Ishikawa (cell line): ENCODE data around the gene SBF1.

ENCODE experiments used
- CEBPB ChIP-seq: IDR thresholded peaks from 2 replicates; pipeline ENCODE4 v1.6.1; 2012
- CREB1 ChIP-seq: IDR thresholded peaks from 2 replicates; pipeline ENCODE4 v1.6.1; 2012; ENCODE audit warnings: low read depth
- EGR1 ChIP-seq: IDR thresholded peaks from 2 replicates; pipeline ENCODE4 v1.6.1; 2012
- EP300 ChIP-seq: IDR thresholded peaks from 2 replicates; pipeline ENCODE4 v1.6.1; 2012; ENCODE audit warnings: borderline replicate concordance
- FOXM1 ChIP-seq: IDR thresholded peaks from 2 replicates; pipeline ENCODE4 v1.6.1; 2012; ENCODE audit warnings: low read depth, borderline replicate concordance
- NFIC ChIP-seq: IDR thresholded peaks from 2 replicates; pipeline ENCODE4 v1.6.1; 2012
- RAD21 ChIP-seq: IDR thresholded peaks from 2 replicates; pipeline ENCODE4 v1.6.1; 2012; ENCODE audit warnings: low read depth
- TAF1 ChIP-seq: IDR thresholded peaks from 2 replicates; pipeline ENCODE4 v1.6.1; 2012; ENCODE audit warnings: low read depth, mild to moderate bottlenecking
- TCF12 ChIP-seq: IDR thresholded peaks from 2 replicates; pipeline ENCODE4 v1.6.1; 2012; ENCODE audit warnings: low read depth
- TEAD4 ChIP-seq: IDR thresholded peaks from 2 replicates; pipeline ENCODE4 v1.6.1; 2012
- YY1 ChIP-seq: IDR thresholded peaks from 2 replicates; pipeline ENCODE4 v1.6.1; 2012; ENCODE audit warnings: low read depth
- ZBTB7A ChIP-seq: IDR thresholded peaks from 2 replicates; pipeline ENCODE4 v1.6.1; 2012; ENCODE audit warnings: low read depth
- TF ChIP-seq, protein P1 (sequence below): IDR thresholded peaks from 2 replicates; pipeline ENCODE4 v1.6.1; 2012
- TF ChIP-seq, protein P2 (sequence below): IDR thresholded peaks from 2 replicates; pipeline ENCODE4 v1.6.1; 2012; ENCODE audit warnings: low read depth, mild to moderate bottlenecking
- TF ChIP-seq, protein P3 (sequence below): IDR thresholded peaks from 2 replicates; pipeline ENCODE4 v1.6.1; 2012

The SBF1 gene

DNA sequence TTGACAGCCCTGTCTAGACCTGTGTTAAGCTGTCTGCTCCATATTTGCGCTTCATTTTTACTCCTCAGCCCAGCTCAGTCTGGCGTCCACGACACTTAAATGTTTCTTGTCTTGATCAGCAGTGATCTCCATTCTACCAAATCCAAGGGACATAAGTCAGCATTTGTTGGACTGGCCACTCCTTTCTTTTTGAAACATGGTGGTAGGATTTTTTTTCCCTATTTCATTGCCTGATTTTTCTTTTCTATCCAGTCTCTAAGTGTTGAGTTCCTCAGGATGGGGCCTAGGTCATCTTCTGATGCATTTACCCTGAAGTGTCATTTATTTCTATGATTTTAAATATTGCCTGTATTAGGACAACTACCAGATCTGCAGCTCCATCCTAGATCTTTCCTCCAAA is 34.1 kb upstream of the SBF1 start:
- TF ChIP-seq EP300 (no peak), RAD21 (no peak), FOXM1 (no peak), CEBPB (no peak), TCF12 (no peak), YY1 (no peak), NFIC (no peak), CREB1 (no peak), ZBTB7A (no peak), TEAD4 (no peak), TAF1 (no peak), EGR1 (no peak)
- TF ChIP-seq, protein P1, sequence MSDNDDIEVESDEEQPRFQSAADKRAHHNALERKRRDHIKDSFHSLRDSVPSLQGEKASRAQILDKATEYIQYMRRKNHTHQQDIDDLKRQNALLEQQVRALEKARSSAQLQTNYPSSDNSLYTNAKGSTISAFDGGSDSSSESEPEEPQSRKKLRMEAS, result no peak
- TF ChIP-seq, protein P2, sequence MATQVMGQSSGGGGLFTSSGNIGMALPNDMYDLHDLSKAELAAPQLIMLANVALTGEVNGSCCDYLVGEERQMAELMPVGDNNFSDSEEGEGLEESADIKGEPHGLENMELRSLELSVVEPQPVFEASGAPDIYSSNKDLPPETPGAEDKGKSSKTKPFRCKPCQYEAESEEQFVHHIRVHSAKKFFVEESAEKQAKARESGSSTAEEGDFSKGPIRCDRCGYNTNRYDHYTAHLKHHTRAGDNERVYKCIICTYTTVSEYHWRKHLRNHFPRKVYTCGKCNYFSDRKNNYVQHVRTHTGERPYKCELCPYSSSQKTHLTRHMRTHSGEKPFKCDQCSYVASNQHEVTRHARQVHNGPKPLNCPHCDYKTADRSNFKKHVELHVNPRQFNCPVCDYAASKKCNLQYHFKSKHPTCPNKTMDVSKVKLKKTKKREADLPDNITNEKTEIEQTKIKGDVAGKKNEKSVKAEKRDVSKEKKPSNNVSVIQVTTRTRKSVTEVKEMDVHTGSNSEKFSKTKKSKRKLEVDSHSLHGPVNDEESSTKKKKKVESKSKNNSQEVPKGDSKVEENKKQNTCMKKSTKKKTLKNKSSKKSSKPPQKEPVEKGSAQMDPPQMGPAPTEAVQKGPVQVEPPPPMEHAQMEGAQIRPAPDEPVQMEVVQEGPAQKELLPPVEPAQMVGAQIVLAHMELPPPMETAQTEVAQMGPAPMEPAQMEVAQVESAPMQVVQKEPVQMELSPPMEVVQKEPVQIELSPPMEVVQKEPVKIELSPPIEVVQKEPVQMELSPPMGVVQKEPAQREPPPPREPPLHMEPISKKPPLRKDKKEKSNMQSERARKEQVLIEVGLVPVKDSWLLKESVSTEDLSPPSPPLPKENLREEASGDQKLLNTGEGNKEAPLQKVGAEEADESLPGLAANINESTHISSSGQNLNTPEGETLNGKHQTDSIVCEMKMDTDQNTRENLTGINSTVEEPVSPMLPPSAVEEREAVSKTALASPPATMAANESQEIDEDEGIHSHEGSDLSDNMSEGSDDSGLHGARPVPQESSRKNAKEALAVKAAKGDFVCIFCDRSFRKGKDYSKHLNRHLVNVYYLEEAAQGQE, result no peak
- TF ChIP-seq, protein P3, sequence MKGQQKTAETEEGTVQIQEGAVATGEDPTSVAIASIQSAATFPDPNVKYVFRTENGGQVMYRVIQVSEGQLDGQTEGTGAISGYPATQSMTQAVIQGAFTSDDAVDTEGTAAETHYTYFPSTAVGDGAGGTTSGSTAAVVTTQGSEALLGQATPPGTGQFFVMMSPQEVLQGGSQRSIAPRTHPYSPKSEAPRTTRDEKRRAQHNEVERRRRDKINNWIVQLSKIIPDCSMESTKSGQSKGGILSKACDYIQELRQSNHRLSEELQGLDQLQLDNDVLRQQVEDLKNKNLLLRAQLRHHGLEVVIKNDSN, result no peak

DNA sequence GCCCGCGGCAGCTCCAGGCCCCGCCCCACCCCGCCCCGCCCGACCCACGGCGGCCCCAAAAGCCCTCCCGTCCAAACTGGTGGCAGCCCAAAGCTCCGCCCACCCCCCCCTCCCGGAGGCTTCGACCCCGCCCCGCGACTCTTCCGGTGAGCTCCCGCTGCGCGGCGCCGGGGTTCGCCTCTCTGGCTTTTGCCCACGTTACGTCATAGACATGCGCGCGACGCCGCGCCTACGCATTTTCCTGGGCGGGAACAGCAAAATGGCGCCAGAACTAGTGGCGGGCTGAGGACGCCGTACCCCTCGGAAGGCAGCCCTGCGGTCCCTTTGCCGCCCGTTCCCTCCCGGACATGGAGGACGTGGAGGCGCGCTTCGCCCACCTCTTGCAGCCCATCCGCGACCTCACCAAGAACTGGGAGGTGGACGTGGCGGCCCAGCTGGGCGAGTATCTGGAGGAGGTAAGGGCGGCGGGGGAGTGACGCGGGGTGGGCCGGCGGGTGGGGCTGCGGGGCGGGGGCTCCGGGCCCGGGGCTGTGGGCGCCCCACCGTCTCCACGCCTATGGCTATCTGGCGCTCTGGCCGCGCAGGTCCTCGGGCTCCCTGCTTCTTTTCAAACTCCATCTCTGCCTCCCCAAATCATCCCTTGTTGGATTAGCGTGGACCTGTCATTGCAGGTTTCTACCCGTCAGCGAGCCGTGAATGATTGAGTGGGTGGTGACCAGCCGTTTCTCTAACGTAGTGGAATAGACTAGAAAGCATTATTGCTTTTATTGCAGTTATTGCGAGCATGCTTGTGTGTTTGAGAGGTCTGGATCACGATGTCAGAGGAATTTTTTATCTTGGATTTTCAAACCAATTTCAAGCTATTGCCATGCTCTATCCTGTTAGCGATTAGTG is 33.4 kb upstream of the SBF1 start, which contains the start of gene NCAPH2:
TSS of gene NCAPH2 (plus strand) at position 234 of the 894 bp plus-strand sequence. CDS start at position 348, 114 bp downstream.
- peak; percentile 53 for TF ChIP-seq NFIC
- peak; percentile 99 for TF ChIP-seq CREB1
- TF ChIP-seq YY1, result peak; percentile 97
- peak; percentile 91 for TF ChIP-seq EGR1
- no peak for TF ChIP-seq FOXM1
- peak; percentile 28; the same call in 1 of the 2 replicates for TF ChIP-seq CEBPB
- TF ChIP-seq, protein P3, result peak; percentile 40; the same call in 1 of the 2 replicates
- TF ChIP-seq EP300, result 0 out of 2 replicates have a peak, but pooled peaks have one; percentile 23
- TF ChIP-seq ZBTB7A, result peak; percentile 49; the same call in 1 of the 2 replicates
- peak; percentile 50; the same call in 1 of the 2 replicates for TF ChIP-seq TEAD4
- TF ChIP-seq RAD21, result no peak
- peak; percentile 76; the same call in 1 of the 2 replicates for TF ChIP-seq TCF12
- peak; percentile 95 for TF ChIP-seq TAF1
- TF ChIP-seq, protein P2, result no peak
- TF ChIP-seq, protein P1, result peak; percentile 85

DNA sequence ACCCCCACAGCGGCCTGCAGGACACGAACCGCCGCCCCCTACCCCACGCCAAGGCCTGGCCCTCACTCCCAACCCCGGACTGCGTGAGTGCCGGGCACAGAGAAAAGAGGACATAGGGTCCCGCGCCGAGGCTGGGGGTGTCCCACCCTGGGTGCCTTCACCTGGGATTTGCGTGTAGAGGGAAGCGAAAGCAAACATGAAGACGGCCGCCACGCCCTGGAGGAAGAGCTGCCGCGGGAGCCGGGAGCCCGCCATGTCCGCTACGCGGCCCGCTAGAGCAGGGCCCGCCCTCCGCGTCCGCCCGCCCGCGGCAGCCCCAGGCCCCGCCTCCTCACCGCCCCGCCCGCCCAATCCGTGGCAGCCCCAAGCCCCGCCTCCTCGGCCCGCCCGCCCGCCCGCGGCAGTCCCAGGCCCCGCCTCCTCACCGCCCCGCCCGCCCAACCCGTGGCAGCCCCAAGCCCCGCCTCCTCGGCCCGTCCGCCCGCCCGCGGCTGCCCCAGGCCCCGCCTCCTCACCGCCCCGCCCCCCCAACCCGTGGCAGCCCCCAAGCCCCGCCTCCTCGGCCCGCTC is 32.7 kb upstream of the SBF1 start, which contains the start of gene LMF2:
TSS of gene LMF2 (minus strand) at position 282 of the 570 bp plus-strand sequence. CDS start at position 255, 27 bp downstream.
- TF ChIP-seq CEBPB (no peak), EP300 (no peak), RAD21 (no peak), NFIC (no peak), ZBTB7A (no peak), CREB1 (no peak), YY1 (peak; percentile 79), TCF12 (no peak)
- TF ChIP-seq, protein P3, result no peak
